Brain microvascular endothelial cell (primary cell): ENCODE data around the gene CD81.
"Not testable (repeated sequence)": the region's sequence is repeated elsewhere in the genome, so short reads cannot be mapped to it uniquely, and the experiment has no call there.

Experiments
- DNase-seq: peaks from one replicate; pipeline ENCODE4 v3.0.0-alpha.2; 2020
- H3K27ac ChIP-seq: fragments of 250-450 bp; sonication (Bioruptor Pico); 2 replicates; pipeline ENCODE4 v1.5.1; 2020; ENCODE audit warnings: mild to moderate bottlenecking, moderate library complexity
- H3K27me3 ChIP-seq: fragments of 250-450 bp; sonication (Bioruptor Pico); replicated peaks from 2 replicates; pipeline ENCODE4 v1.5.1; 2020; ENCODE audit warnings: mild to moderate bottlenecking
- H3K36me3 ChIP-seq: fragments of 250-450 bp; sonication (Bioruptor Pico); replicated peaks from 2 replicates; pipeline ENCODE4 v1.5.1; 2020; ENCODE audit warnings: mild to moderate bottlenecking
- H3K4me3 ChIP-seq: 2 replicates; pipeline ENCODE4 v1.5.1; 2011; ENCODE audit warnings: low read depth, mild to moderate bottlenecking, control low read depth, low read length, moderate library complexity
- in situ Hi-C: cut with HindIII; loops from 2 replicates; pipeline ENCODE4 v1.10.0; 2017; ENCODE audit warnings: low sequenced_read_pairs, low pct_ligation_motif_present
- TF ChIP-seq, protein P1 (sequence below): IDR thresholded peaks from 2 replicates; pipeline ENCODE4 v1.5.1; 2011; ENCODE audit warnings: low read depth, mild to moderate bottlenecking, moderate library complexity, low read length, control low read depth, inconsistent platforms; ENCODE audit errors: missing control alignments

The CD81 gene

DNA sequence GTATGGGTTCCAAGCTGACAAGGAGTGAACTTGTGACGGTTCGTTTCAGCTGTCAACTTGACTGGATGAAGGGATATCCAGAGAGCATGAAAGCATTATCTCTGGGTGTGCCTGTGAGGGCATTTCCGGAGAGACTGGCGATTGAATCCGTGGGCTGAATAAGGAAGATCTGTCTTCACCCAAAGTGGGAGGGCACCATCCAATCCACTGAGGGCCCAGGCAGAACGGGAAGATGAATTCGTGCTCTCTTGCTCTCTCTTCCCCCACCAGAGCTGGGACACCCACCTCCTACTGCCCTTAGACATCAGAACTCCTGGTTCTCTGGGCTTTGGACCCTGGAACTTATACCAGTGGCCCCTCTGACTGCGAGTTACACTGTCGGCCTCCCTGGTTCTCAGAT, 15.5 kb upstream of the CD81 start:
- in situ Hi-C loops, result no loop called here
- TF ChIP-seq, protein P1, sequence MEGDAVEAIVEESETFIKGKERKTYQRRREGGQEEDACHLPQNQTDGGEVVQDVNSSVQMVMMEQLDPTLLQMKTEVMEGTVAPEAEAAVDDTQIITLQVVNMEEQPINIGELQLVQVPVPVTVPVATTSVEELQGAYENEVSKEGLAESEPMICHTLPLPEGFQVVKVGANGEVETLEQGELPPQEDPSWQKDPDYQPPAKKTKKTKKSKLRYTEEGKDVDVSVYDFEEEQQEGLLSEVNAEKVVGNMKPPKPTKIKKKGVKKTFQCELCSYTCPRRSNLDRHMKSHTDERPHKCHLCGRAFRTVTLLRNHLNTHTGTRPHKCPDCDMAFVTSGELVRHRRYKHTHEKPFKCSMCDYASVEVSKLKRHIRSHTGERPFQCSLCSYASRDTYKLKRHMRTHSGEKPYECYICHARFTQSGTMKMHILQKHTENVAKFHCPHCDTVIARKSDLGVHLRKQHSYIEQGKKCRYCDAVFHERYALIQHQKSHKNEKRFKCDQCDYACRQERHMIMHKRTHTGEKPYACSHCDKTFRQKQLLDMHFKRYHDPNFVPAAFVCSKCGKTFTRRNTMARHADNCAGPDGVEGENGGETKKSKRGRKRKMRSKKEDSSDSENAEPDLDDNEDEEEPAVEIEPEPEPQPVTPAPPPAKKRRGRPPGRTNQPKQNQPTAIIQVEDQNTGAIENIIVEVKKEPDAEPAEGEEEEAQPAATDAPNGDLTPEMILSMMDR, result no peak

GRCh38 chr11:2362414-2362813, 14.7 kb upstream of the CD81 start:
- TF ChIP-seq, protein P1, result no peak
- no peak overlapping the region for H3K27ac ChIP-seq
- DNase-seq, result no peak
- no peaks in the 10 kb centered on the region for H3K27me3 ChIP-seq
- no peak overlapping the region for H3K4me3 ChIP-seq
- in situ Hi-C loops, result no loop called here
- no peaks in the 10 kb centered on the region for H3K36me3 ChIP-seq

More for the DNA sequence above, 15.5 kb upstream of the CD81 start:
- no peaks in the 10 kb centered on the region for H3K36me3 ChIP-seq
- DNase-seq, result no peak
- H3K4me3 ChIP-seq, result no peak overlapping the region
- H3K27me3 ChIP-seq, result no peaks in the 10 kb centered on the region
- no peak overlapping the region for H3K27ac ChIP-seq

DNA sequence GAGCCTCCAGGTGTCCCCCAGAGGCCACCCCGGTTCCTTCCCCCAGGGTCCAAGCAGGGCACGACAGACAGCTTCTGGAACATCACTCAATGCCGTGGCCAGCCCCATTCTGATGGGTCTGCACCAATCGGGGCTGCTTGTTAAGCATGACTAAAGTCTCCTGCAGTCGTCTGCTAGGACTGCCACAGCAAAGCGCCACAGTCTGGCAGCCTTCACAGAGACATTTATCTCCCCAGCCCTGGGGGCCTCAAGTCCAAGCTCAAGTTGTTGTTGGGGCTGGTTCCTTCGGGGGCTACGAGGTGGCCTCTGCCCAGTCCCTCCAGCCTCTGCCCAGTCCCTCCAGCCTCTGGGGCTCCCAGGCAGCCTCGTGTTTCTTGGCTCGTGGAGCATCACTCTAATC, 14.0 kb upstream of the CD81 start:
- in situ Hi-C loops, result no loop called here
- Histone ChIP-seq H3K36me3 (no peaks in the 10 kb centered on the region), H3K27ac (no peak overlapping the region), H3K27me3 (no peaks in the 10 kb centered on the region), H3K4me3 (no peak overlapping the region)
- DNase-seq, result no peak
- TF ChIP-seq, protein P1, result no peak

DNA sequence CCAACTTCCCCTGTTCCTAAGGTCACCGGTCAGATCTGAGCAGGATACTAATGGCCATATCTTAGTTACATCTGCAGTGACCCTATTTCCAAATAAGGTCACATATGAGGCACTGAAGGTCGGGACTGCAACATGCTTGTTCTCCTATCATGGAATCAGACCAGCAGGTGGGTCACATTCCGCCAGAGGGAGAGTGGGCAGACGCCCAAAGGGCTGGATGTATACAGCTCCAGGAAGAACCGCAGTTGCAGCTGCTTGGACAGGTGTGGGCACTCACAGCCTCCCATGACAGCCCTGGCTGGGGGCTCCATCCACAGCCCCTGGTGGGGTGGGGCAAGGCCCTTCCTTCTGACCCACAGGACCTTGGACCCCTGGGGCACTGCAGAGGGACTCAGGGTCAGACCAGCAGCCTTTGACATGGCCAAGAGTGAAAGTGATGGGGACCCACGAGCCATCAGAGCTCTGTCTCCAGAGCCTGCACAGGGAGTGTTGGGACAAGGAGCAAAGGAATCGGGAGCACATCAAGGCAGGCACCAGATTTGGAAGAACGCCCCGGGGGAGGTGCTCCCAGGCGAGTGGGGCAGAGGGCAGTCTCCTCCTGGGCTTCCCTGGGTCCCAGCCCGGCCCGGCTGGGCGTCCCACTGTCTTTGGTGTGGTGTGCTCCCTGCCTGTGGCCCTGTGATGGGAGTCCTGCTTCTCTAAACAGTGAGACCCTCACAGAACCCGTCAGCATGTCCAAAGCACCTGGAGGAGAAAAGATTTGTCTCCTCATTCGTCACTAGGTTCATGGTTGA, 13.3 kb upstream of the CD81 start:
- in situ Hi-C loops, result no loop called here
- Histone ChIP-seq H3K36me3 (no peaks in the 10 kb centered on the region), H3K27ac (no peak overlapping the region), H3K4me3 (no peak overlapping the region), H3K27me3 (no peaks in the 10 kb centered on the region)
- no peak for DNase-seq
- TF ChIP-seq, protein P1, result no peak

- H3K4me3 ChIP-seq, H3K27ac ChIP-seq, in situ Hi-C loops, H3K36me3 ChIP-seq, H3K27me3 ChIP-seq, DNase-seq: not testable (repeated sequence)
These were observed 12.7 kb upstream of the CD81 start for GRCh38 chr11:2364386-2364785.

- Histone ChIP-seq H3K36me3 (no peaks in the 10 kb centered on the region), H3K4me3 (no peak overlapping the region), H3K27ac (no peak overlapping the region), H3K27me3 (no peaks in the 10 kb centered on the region)
- in situ Hi-C loops, result no loop called here
- TF ChIP-seq, protein P1, result no peak
- DNase-seq, result no peak
These were observed 11.4 kb upstream of the CD81 start for GRCh38 chr11:2365571-2366210.
